ENCODE measurements around the gene PDE4D.

GRCh38 chr5:59460368-59461153 is 433.0 kb downstream of the PDE4D start:
- TF ChIP-seq CTCF (IDR thresholded peaks at IDR 0.05; ENCODE audit: insufficient read depth, low read depth, low read length) (no peak), EZH2 (IDR thresholded peaks at IDR 0.05; ENCODE audit: insufficient read depth, low read length) (no peak)

All from astrocyte (in vitro differentiated cells and primary cell).